ENCODE measurements around the gene NGFR. TPM values are rescaled to one million over a fixed set of nuclear protein-coding genes. Genes with fewer than 3 reads are reported as not detected.
A peak's percentile ranks its signal among the peaks of the same experiment; 100 is the strongest.

Gene NGFR
- total and polyA plus RNA-seq, 2 experiments from 2014 or later = 0.43 to 0.81 TPM

DNA sequence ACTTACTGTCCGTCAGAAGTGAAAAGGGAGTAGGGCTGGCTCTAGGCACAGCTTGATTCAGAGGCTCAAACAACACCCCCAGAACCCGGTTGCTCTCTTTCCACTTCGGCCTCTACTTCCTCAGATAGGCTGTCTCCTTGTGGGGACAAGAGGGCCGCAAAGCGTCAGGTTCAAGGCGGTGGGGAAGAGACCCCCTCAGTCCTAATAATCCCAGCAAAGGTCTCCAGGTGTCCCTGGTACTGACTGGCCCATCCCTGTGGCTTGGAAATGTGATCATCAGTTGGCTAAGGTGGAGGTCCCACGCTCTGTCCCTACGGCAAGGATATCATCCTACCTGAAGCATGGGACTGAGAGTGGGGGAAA, 26.0 kb downstream of the NGFR start:
- H3F3A ChIP-seq (ENCODE audit: insufficient read depth) = 0 out of 2 replicates have a peak, but pooled peaks cover 1% of the 10 kb centered on the region
- no peak overlapping the region for H2AFZ ChIP-seq
- H3K36me3 ChIP-seq (ENCODE audit: low read depth) = no peaks in the 10 kb centered on the region
- no peaks in the 10 kb centered on the region for H3K79me2 ChIP-seq (ENCODE audit: insufficient read depth)
- H3K4me2 ChIP-seq (ENCODE audit: unreplicated experiment) = no peak overlapping the region
- H3K9me3 ChIP-seq (ENCODE audit: low read depth) = no peaks in the 10 kb centered on the region
- DNase-seq = no peak
- H3K9ac ChIP-seq = no peak overlapping the region
- H3K4me1 ChIP-seq (ENCODE audit: insufficient read depth) = no peaks in the 10 kb centered on the region
- in situ Hi-C loops (cut with MboI) = no loop called here
- H3K4me3 ChIP-seq = no peak overlapping the region
- 81 to 84% methylated on average over 8 of the region's 8 CpGs for WGBS, 2 experiments (ENCODE audit: low coverage in 1 of 2, low lambda C conversion rate in 2 of 2, missing lambda C conversion rate in 2 of 2)
- H4K20me1 ChIP-seq (ENCODE audit: insufficient read depth) = no peaks in the 10 kb centered on the region
- no peaks in the 10 kb centered on the region for H3K9me2 ChIP-seq (ENCODE audit: insufficient read depth)
- H3K27me3 ChIP-seq (replicated peaks; ENCODE audit: insufficient read depth) = no peaks in the 10 kb centered on the region
- no peak overlapping the region for H3K27ac ChIP-seq
- TF ChIP-seq EZH2 (IDR thresholded peaks at IDR 0.05; ENCODE audit: insufficient read depth, poor library complexity, severe bottlenecking) = no peak
- TF ChIP-seq EZH2phosphoT487 (IDR thresholded peaks at IDR 0.05; ENCODE audit: insufficient read depth, low read depth) = no peak

GRCh38 chr17:49521471-49522356, 26.6 kb downstream of the NGFR start:
- Histone ChIP-seq H2AFZ (no peak overlapping the region), H3K9me2 (ENCODE audit: insufficient read depth) (no peaks in the 10 kb centered on the region), H4K20me1 (ENCODE audit: insufficient read depth) (no peaks in the 10 kb centered on the region), H3K79me2 (ENCODE audit: insufficient read depth) (no peaks in the 10 kb centered on the region), H3K4me1 (ENCODE audit: insufficient read depth) (no peaks in the 10 kb centered on the region), H3K4me3 (no peak overlapping the region), H3F3A (ENCODE audit: insufficient read depth) (no peaks in the 10 kb centered on the region), H3K4me2 (ENCODE audit: unreplicated experiment) (no peak overlapping the region), H3K9ac (no peak overlapping the region), H3K27me3 (replicated peaks; ENCODE audit: insufficient read depth) (no peaks in the 10 kb centered on the region), H3K36me3 (ENCODE audit: low read depth) (no peaks in the 10 kb centered on the region), H3K27ac (no peak overlapping the region), H3K9me3 (ENCODE audit: low read depth) (no peaks in the 10 kb centered on the region)
- no peak for TF ChIP-seq EZH2phosphoT487 (IDR thresholded peaks at IDR 0.05; ENCODE audit: insufficient read depth, low read depth)
- TF ChIP-seq EZH2 (IDR thresholded peaks at IDR 0.05; ENCODE audit: insufficient read depth, poor library complexity, severe bottlenecking) = no peak
- peak; percentile 29 for DNase-seq
- WGBS, 2 experiments (ENCODE audit: low coverage in 1 of 2, low lambda C conversion rate in 2 of 2, missing lambda C conversion rate in 2 of 2) = 76 to 77% methylated on average over 15 of the region's 15 CpGs
- in situ Hi-C loops (cut with MboI) = no loop called here

- Histone ChIP-seq H3F3A (ENCODE audit: insufficient read depth) (no peaks in the 10 kb centered on the region), H2AFZ (no peak overlapping the region), H4K20me1 (ENCODE audit: insufficient read depth) (no peaks in the 10 kb centered on the region), H3K27ac (no peak overlapping the region), H3K4me1 (ENCODE audit: insufficient read depth) (no peaks in the 10 kb centered on the region), H3K9ac (no peak overlapping the region), H3K79me2 (ENCODE audit: insufficient read depth) (no peaks in the 10 kb centered on the region), H3K4me2 (ENCODE audit: unreplicated experiment) (no peak overlapping the region), H3K9me3 (ENCODE audit: low read depth) (no peaks in the 10 kb centered on the region), H3K9me2 (ENCODE audit: insufficient read depth) (no peaks in the 10 kb centered on the region), H3K27me3 (replicated peaks; ENCODE audit: insufficient read depth) (no peaks in the 10 kb centered on the region), H3K36me3 (ENCODE audit: low read depth) (no peaks in the 10 kb centered on the region), H3K4me3 (no peak overlapping the region)
- in situ Hi-C loops (cut with MboI) = no loop called here
- DNase-seq = no peak
- WGBS, 2 experiments (ENCODE audit: low coverage in 1 of 2, low lambda C conversion rate in 2 of 2, missing lambda C conversion rate in 2 of 2) = 81 to 82% methylated on average over 6 of the region's 6 CpGs
- TF ChIP-seq EZH2 (IDR thresholded peaks at IDR 0.05; ENCODE audit: insufficient read depth, poor library complexity, severe bottlenecking) (no peak), EZH2phosphoT487 (IDR thresholded peaks at IDR 0.05; ENCODE audit: insufficient read depth, low read depth) (no peak)
These were observed 27.3 kb downstream of the NGFR start for GRCh38 chr17:49522357-49522890.

DNA sequence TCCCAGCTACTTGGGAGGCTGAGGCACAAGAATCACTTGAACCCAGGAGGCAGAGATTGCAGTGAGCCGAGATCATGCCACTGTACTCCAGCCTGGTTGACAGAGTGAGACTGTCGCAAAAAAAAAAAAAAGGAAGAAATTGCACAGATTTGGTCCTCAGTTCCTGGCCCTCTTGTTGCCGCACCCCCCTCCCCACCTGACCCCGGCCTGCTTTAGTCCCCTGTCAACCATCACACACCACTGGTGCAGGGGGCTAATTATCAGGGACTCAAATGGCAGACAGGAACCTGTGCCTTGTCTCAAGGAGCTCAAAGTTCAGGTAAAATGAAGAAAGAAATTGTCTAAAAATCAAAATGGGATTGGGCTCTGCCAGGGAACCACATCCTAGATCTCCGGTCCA, 28.1 kb downstream of the NGFR start:
- Histone ChIP-seq H3K79me2 (ENCODE audit: insufficient read depth) (no peaks in the 10 kb centered on the region), H2AFZ (no peak overlapping the region), H3K9me3 (ENCODE audit: low read depth) (no peaks in the 10 kb centered on the region), H3K9me2 (ENCODE audit: insufficient read depth) (no peaks in the 10 kb centered on the region), H3K4me3 (no peak overlapping the region), H3K4me2 (ENCODE audit: unreplicated experiment) (no peak overlapping the region), H3K36me3 (ENCODE audit: low read depth) (no peaks in the 10 kb centered on the region), H4K20me1 (ENCODE audit: insufficient read depth) (no peaks in the 10 kb centered on the region), H3K27ac (no peak overlapping the region), H3K27me3 (replicated peaks; ENCODE audit: insufficient read depth) (no peaks in the 10 kb centered on the region), H3F3A (ENCODE audit: insufficient read depth) (no peaks in the 10 kb centered on the region), H3K9ac (no peak overlapping the region), H3K4me1 (ENCODE audit: insufficient read depth) (no peaks in the 10 kb centered on the region)
- WGBS, 2 experiments (ENCODE audit: low coverage in 1 of 2, low lambda C conversion rate in 2 of 2, missing lambda C conversion rate in 2 of 2) = 65 to 66% methylated on average over 5 of the region's 5 CpGs
- no peak for TF ChIP-seq EZH2phosphoT487 (IDR thresholded peaks at IDR 0.05; ENCODE audit: insufficient read depth, low read depth)
- no peak for TF ChIP-seq EZH2 (IDR thresholded peaks at IDR 0.05; ENCODE audit: insufficient read depth, poor library complexity, severe bottlenecking)
- in situ Hi-C loops (cut with MboI) = no loop called here
- DNase-seq = no peak
